Activated T-cell treated with anti-CD3 and anti-CD28 coated beads, Interleukin-2, amount 50 U/mL, for 24 hours (primary cell): ENCODE results near the gene CEACAM3.
"Not testable (repeated sequence)": the region's sequence is repeated elsewhere in the genome, so short reads cannot be mapped to it uniquely, and the experiment has no call there.

ENCODE experiments used
- DNase-seq: peaks from one replicate; pipeline ENCODE4 v3.0.0-alpha.2; 2020
- H3K27ac Mint-ChIP-seq: 2 replicates; pipeline ENCODE4 v1.8.0; 2020; ENCODE audit warnings: mild to moderate bottlenecking, mixed read lengths
- H3K27me3 Mint-ChIP-seq: 2 replicates; pipeline ENCODE4 v1.8.0; 2020; ENCODE audit warnings: mixed read lengths
- H3K36me3 Mint-ChIP-seq: 2 replicates; pipeline ENCODE4 v1.8.0; 2020; ENCODE audit warnings: low read depth, mixed read lengths
- H3K4me1 Mint-ChIP-seq: 2 replicates; pipeline ENCODE4 v1.8.0; 2020; ENCODE audit warnings: low read depth, mixed read lengths
- H3K4me3 Mint-ChIP-seq: 2 replicates; pipeline ENCODE4 v1.8.0; 2020; ENCODE audit warnings: mild to moderate bottlenecking, moderate library complexity, mixed read lengths
- H3K9me3 Mint-ChIP-seq: 2 replicates; pipeline ENCODE4 v1.8.0; 2020; ENCODE audit warnings: mixed read lengths

The CEACAM3 gene

GRCh38 chr19:41796362-41796761 is at the start of gene CEACAM3:
Gene CEACAM3 (plus strand): TSS chr19:41796587. CDS start chr19:41796678, 91 bp downstream.
- Mint-ChIP-seq H3K4me1 (peaks cover 6% of the 10 kb centered on the region), H3K27ac (no peak within 1 kb of the TSS), H3K9me3 (no peaks in the 10 kb centered on the region), H3K27me3 (peaks cover 36% of the 10 kb centered on the region), H3K4me3 (no peak within 1 kb of the TSS), H3K36me3 (no peaks in the 10 kb centered on the region)
- no peak for DNase-seq

DNA sequence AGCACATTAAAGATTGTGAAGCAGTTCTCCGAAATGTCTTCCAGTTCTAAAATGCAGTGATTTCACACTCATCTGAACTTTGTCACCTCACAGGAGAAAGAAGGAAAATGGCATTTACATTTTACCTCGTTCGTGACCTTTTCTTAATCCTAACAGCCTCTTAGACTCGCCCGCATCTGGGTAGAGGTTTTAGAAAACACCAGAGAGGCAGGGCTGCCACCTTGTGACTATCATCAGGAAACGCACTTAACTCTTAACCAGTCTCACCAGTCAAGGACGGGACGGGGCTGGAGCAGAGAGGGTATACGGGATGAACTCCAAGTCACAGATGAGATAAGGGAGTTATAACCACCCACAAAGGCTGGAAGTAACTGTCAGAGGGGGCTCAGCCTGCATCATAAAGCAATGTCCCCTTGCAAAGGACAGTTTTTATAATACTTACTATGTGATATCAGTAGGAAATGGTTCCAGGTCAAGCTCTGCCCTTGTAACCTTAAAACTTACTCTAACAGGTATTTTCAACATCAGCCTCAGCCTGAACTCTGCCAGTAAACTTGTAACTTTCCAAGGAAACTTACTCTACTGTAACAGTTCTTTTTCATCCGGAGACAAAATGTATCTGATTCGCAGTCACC is 49.7 kb upstream of the CEACAM3 start:
- no peak overlapping the region for H3K27ac Mint-ChIP-seq
- H3K27me3 Mint-ChIP-seq = peaks cover 74% of the 10 kb centered on the region
- no peaks in the 10 kb centered on the region for H3K36me3 Mint-ChIP-seq
- no peaks in the 10 kb centered on the region for H3K9me3 Mint-ChIP-seq
- peak; percentile 58 for DNase-seq
- peaks cover 1% of the 10 kb centered on the region for H3K4me1 Mint-ChIP-seq
- no peak overlapping the region for H3K4me3 Mint-ChIP-seq

- no peak overlapping the region for H3K4me3 Mint-ChIP-seq
- no peak for DNase-seq
- H3K27me3 Mint-ChIP-seq = peaks cover 74% of the 10 kb centered on the region
- no peaks in the 10 kb centered on the region for H3K4me1 Mint-ChIP-seq
- no peak overlapping the region for H3K27ac Mint-ChIP-seq
- H3K36me3 Mint-ChIP-seq = no peaks in the 10 kb centered on the region
- no peaks in the 10 kb centered on the region for H3K9me3 Mint-ChIP-seq
Measured at GRCh38 chr19:41748012-41748411, 48.4 kb upstream of the CEACAM3 start.

GRCh38 chr19:41750248-41751134 is 45.9 kb upstream of the CEACAM3 start:
- not testable (repeated sequence) for H3K36me3 Mint-ChIP-seq, H3K27ac Mint-ChIP-seq, DNase-seq, H3K4me1 Mint-ChIP-seq, H3K9me3 Mint-ChIP-seq, H3K4me3 Mint-ChIP-seq
- H3K27me3 Mint-ChIP-seq = peaks cover 64% of the 10 kb centered on the region

GRCh38 chr19:41753159-41753558 is 43.2 kb upstream of the CEACAM3 start:
- Mint-ChIP-seq H3K4me3 (no peak overlapping the region), H3K27ac (no peak overlapping the region), H3K36me3 (no peaks in the 10 kb centered on the region), H3K9me3 (no peaks in the 10 kb centered on the region), H3K27me3 (peaks cover 53% of the 10 kb centered on the region), H3K4me1 (peaks cover 3% of the 10 kb centered on the region)
- DNase-seq = peak; percentile 85

DNA sequence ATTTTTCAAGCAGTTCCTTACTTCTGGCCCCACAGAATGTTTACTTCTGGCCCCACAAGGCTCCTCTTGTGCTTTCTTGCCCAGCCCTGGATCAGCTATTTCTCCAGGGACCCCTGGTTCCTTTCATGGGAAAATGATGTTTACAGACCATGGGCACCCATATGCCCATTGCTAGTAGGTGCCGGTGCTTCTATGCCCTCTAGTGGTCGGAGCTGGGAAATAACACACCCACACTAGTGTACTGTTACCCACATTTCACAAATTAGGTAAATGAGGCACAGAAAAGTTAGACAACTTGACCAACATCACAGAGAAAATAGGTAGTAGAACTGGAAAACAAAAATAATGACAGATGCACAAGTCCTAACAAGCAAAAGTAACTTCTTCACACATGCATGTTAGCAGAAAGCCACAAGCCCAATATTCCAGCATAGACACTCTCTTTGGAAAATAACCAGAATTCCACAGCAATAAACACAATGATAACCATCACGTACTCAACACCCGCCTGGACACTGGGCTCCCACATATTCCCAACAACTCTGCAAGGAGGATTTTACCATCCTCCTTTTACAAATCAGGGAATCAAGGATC is 42.4 kb upstream of the CEACAM3 start:
- H3K27ac Mint-ChIP-seq = no peak overlapping the region

DNA sequence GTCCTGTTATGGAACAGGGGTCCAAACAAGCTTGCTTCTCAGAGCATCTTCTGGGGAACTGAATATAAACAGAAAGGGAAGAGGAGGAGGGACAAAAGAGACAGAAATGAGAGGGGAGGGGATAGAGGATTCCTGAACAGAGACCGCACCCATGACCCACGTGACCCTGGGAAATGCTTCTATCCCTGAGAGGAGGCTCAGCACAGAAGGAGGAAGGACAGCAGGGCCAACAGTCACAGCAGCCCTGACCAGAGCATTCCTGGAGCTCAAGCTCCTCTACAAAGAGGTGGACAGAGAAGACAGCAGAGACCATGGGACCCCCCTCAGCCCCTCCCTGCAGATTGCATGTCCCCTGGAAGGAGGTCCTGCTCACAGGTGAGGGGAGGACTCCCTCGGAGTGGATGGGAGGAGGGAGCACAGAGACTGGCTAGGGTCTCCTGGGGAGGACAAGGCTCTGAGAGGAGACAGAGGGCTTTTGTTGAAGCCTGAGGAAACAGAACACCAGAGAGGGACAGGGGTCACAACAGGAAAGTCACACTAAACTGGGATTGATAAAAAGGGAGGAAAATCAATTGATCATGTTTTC is 41.0 kb upstream of the CEACAM3 start, which contains the start of gene CEACAM6:
CEACAM6 (plus strand) TSS at position 203 of the 586 bp plus-strand sequence; CDS start at position 312, 109 bp downstream.
- no peaks in the 10 kb centered on the region for H3K9me3 Mint-ChIP-seq

More for the DNA sequence above, 42.4 kb upstream of the CEACAM3 start:
- Mint-ChIP-seq H3K4me1 (peaks cover 3% of the 10 kb centered on the region), H3K27me3 (peaks cover 51% of the 10 kb centered on the region), H3K36me3 (no peaks in the 10 kb centered on the region), H3K9me3 (no peaks in the 10 kb centered on the region), H3K4me3 (no peak overlapping the region)
- DNase-seq = peak; percentile 75

DNA sequence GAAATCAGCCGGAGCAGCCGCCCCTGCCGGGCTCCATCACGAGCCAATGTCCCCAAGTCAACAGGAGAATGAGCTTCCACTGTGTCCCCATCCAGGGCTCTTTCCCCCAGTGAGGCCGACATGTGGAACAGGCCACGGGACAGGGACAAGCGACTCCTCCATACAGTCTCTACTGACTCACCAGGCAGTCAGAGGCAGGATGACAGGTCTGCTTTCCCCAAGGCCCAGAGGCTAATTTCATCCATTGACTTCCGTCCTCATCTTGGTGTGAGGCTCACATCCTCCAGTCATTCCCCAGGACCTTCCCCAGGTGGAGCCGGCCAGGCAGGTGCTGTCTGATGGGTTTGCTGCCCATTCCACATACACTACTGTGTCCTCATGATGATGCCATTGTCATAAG is 37.5 kb upstream of the CEACAM3 start:
- Mint-ChIP-seq H3K27me3 (peaks cover 77% of the 10 kb centered on the region), H3K4me3 (no peak overlapping the region), H3K36me3 (no peaks in the 10 kb centered on the region), H3K4me1 (peaks cover under 1% of the 10 kb centered on the region), H3K27ac (no peak overlapping the region), H3K9me3 (no peaks in the 10 kb centered on the region)
- DNase-seq = no peak

More for the DNA sequence above, 41.0 kb upstream of the CEACAM3 start, which contains the start of gene CEACAM6:
- H3K36me3 Mint-ChIP-seq = no peaks in the 10 kb centered on the region
- H3K4me1 Mint-ChIP-seq = peaks cover 3% of the 10 kb centered on the region
- H3K4me3 Mint-ChIP-seq = no peak within 1 kb of the TSS
- H3K27me3 Mint-ChIP-seq = peaks cover 63% of the 10 kb centered on the region
- no peak within 1 kb of the TSS for H3K27ac Mint-ChIP-seq
- DNase-seq = no peak

DNA sequence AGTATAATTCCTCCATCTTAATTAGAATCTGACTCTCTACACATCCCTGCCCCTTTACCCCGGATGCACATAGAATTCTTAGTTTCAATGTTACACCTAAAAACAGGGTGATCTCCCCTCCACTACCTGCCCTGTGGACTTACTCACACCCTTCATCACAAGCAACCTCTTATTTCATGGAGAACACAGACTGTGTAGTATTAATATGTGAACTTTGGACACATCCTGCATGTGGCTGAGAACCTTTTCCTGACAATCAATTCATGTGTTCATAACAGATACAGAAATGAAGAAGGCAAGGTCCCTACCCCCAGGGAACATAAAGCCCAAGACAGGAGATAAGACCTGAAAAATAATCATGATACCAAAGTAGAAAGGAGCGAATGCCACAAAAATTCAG is 29.3 kb upstream of the CEACAM3 start:
- no peak overlapping the region for H3K27ac Mint-ChIP-seq

GRCh38 chr19:41768105-41768504 is 28.3 kb upstream of the CEACAM3 start:
- DNase-seq, H3K4me3 Mint-ChIP-seq, H3K36me3 Mint-ChIP-seq, H3K9me3 Mint-ChIP-seq, H3K27ac Mint-ChIP-seq: not testable (repeated sequence)
- Mint-ChIP-seq H3K27me3 (peaks cover 60% of the 10 kb centered on the region), H3K4me1 (peaks cover 13% of the 10 kb centered on the region)

More for the DNA sequence above, 29.3 kb upstream of the CEACAM3 start:
- Mint-ChIP-seq H3K36me3 (no peaks in the 10 kb centered on the region), H3K4me3 (no peak overlapping the region), H3K9me3 (no peaks in the 10 kb centered on the region), H3K4me1 (peaks cover 4% of the 10 kb centered on the region), H3K27me3 (peaks cover 60% of the 10 kb centered on the region)
- DNase-seq = no peak

GRCh38 chr19:41769608-41770007 is 26.8 kb upstream of the CEACAM3 start:
- H3K4me1 Mint-ChIP-seq = peaks cover 26% of the 10 kb centered on the region
- no peak overlapping the region for H3K27ac Mint-ChIP-seq
- H3K27me3 Mint-ChIP-seq = peaks cover 61% of the 10 kb centered on the region
- no peaks in the 10 kb centered on the region for H3K9me3 Mint-ChIP-seq
- no peak overlapping the region for H3K4me3 Mint-ChIP-seq
- H3K36me3 Mint-ChIP-seq = no peaks in the 10 kb centered on the region
- no peak for DNase-seq

- peaks cover 37% of the 10 kb centered on the region for H3K4me1 Mint-ChIP-seq
- peaks cover 60% of the 10 kb centered on the region for H3K27me3 Mint-ChIP-seq
- H3K36me3 Mint-ChIP-seq = no peaks in the 10 kb centered on the region
- H3K27ac Mint-ChIP-seq = no peak overlapping the region
- no peak overlapping the region for H3K4me3 Mint-ChIP-seq
- no peak for DNase-seq
- H3K9me3 Mint-ChIP-seq = no peaks in the 10 kb centered on the region
Measured at GRCh38 chr19:41771410-41771809, 25.0 kb upstream of the CEACAM3 start.

- H3K4me1 Mint-ChIP-seq = peaks cover 37% of the 10 kb centered on the region
- peaks cover 78% of the 10 kb centered on the region for H3K27me3 Mint-ChIP-seq
- H3K27ac Mint-ChIP-seq = peak overlapping the region; percentile 60
- no peak overlapping the region for H3K4me3 Mint-ChIP-seq
- no peaks in the 10 kb centered on the region for H3K36me3 Mint-ChIP-seq
- peak; percentile 56 for DNase-seq
- no peaks in the 10 kb centered on the region for H3K9me3 Mint-ChIP-seq
Measured at GRCh38 chr19:41774515-41774980, 21.8 kb upstream of the CEACAM3 start.

GRCh38 chr19:41776700-41777099 is 19.7 kb upstream of the CEACAM3 start:
- no peaks in the 10 kb centered on the region for H3K36me3 Mint-ChIP-seq
- no peaks in the 10 kb centered on the region for H3K9me3 Mint-ChIP-seq
- DNase-seq = no peak
- no peak overlapping the region for H3K4me3 Mint-ChIP-seq
- H3K27me3 Mint-ChIP-seq = peaks cover 81% of the 10 kb centered on the region
- H3K27ac Mint-ChIP-seq = no peak overlapping the region
- H3K4me1 Mint-ChIP-seq = peaks cover 34% of the 10 kb centered on the region
